KMS-11 (cell line): ENCODE measurements around the gene SLC25A14.
A peak's percentile ranks its signal among the peaks of the same experiment; 100 is the strongest.
"Not testable (repeated sequence)": the region's sequence is repeated elsewhere in the genome, so short reads cannot be mapped to it uniquely, and the experiment has no call there.

Source experiments
- H2AFZ ChIP-seq: fragments of 200-600 bp; sonication (generic); 2 replicates; pipeline ENCODE4 v1.6.1; 2016; ENCODE audit warnings: antibody characterized with exemption, mixed run types, low read depth
- H3K27ac ChIP-seq: fragments of 200-600 bp; sonication (generic); 2 replicates; pipeline ENCODE4 v1.6.1; 2016; ENCODE audit warnings: mild to moderate bottlenecking, mixed run types
- H3K27me3 ChIP-seq: fragments of 200-600 bp; sonication (generic); 2 replicates; pipeline ENCODE4 v1.6.1; 2017; ENCODE audit warnings: mild to moderate bottlenecking, low read depth, mixed run types, moderate library complexity; ENCODE audit not compliant: insufficient read depth
- H3K36me3 ChIP-seq: fragments of 200-600 bp; sonication (generic); 2 replicates; pipeline ENCODE4 v1.6.1; 2017; ENCODE audit warnings: mild to moderate bottlenecking, mixed run types; ENCODE audit not compliant: insufficient read depth
- H3K4me1 ChIP-seq: fragments of 200-600 bp; sonication (generic); 2 replicates; pipeline ENCODE4 v1.6.1; 2016; ENCODE audit warnings: mild to moderate bottlenecking, low read depth, mixed run types; ENCODE audit not compliant: poor library complexity, severe bottlenecking
- H3K4me2 ChIP-seq: fragments of 200-600 bp; sonication (generic); 2 replicates; pipeline ENCODE4 v1.7.0; 2016; ENCODE audit warnings: mild to moderate bottlenecking, mixed run types
- H3K4me3 ChIP-seq: fragments of 200-600 bp; sonication (generic); IDR thresholded peaks from 2 replicates; pipeline ENCODE4 v1.6.1; 2017; ENCODE audit warnings: low read depth, low read length, mixed read lengths; ENCODE audit not compliant: insufficient read depth
- H3K79me2 ChIP-seq: fragments of 200-600 bp; sonication (generic); 2 replicates; pipeline ENCODE4 v1.6.1; 2016; ENCODE audit warnings: low read depth, mixed run types; ENCODE audit not compliant: insufficient read depth
- H3K9ac ChIP-seq: fragments of 200-600 bp; sonication (generic); 2 replicates; pipeline ENCODE4 v1.6.1; 2016; ENCODE audit warnings: mild to moderate bottlenecking, mixed run types
- H4K20me1 ChIP-seq: fragments of 200-600 bp; sonication (generic); 2 replicates; pipeline ENCODE4 v1.6.1; 2016; ENCODE audit warnings: mild to moderate bottlenecking, mixed run types; ENCODE audit not compliant: insufficient read depth
- CTCF ChIP-seq: fragments of 200-600 bp; sonication (generic); conservative IDR thresholded peaks from 2 replicates; pipeline ENCODE4 v1.6.1; 2017; ENCODE audit warnings: low read depth, mild to moderate bottlenecking, antibody characterized with exemption, low read length, moderate library complexity, mixed read lengths

SLC25A14 gene

GRCh38 chrX:130336531-130336930, 3.2 kb upstream of the SLC25A14 start:
- peaks cover 8% of the 10 kb centered on the region for H3K4me1 ChIP-seq
- H3K27me3 ChIP-seq = no peaks in the 10 kb centered on the region
- no peak overlapping the region for H3K4me3 ChIP-seq
- no peak overlapping the region for H3K27ac ChIP-seq
- no peak overlapping the region for H3K9ac ChIP-seq
- no peaks in the 10 kb centered on the region for H3K36me3 ChIP-seq
- no peak for TF ChIP-seq CTCF
- no peak overlapping the region for H3K4me2 ChIP-seq
- no peaks in the 10 kb centered on the region for H4K20me1 ChIP-seq
- H2AFZ ChIP-seq = no peak overlapping the region
- no peaks in the 10 kb centered on the region for H3K79me2 ChIP-seq

GRCh38 chrX:130338869-130339268, 850 bp upstream of the SLC25A14 start:
- not testable (repeated sequence) for H3K27me3 ChIP-seq, H3K36me3 ChIP-seq, H3K4me3 ChIP-seq, H3K4me1 ChIP-seq, H3K79me2 ChIP-seq, H4K20me1 ChIP-seq
- Histone ChIP-seq H3K9ac (peak overlapping the region; percentile 95), H3K27ac (peak overlapping the region; percentile 84), H3K4me2 (peak overlapping the region; percentile 68), H2AFZ (peak overlapping the region; percentile 75; the same call in 1 of the 2 replicates)

GRCh38 chrX:130340271-130340670, 552 bp downstream of the SLC25A14 start:
- Histone ChIP-seq H3K36me3 (no peaks in the 10 kb centered on the region), H3K79me2 (no peaks in the 10 kb centered on the region), H2AFZ (peak overlapping the region; percentile 75; the same call in 1 of the 2 replicates), H3K4me1 (peaks cover 8% of the 10 kb centered on the region), H3K9ac (peak overlapping the region; percentile 95), H3K27me3 (no peaks in the 10 kb centered on the region), H3K4me2 (peak overlapping the region; percentile 46), H3K27ac (peak overlapping the region; percentile 84; the same call in 1 of the 2 replicates), H4K20me1 (no peaks in the 10 kb centered on the region), H3K4me3 (no peak overlapping the region)
- TF ChIP-seq CTCF = no peak

GRCh38 chrX:130343411-130343810, 3.7 kb downstream of the SLC25A14 start:
- Histone ChIP-seq H2AFZ (no peak overlapping the region), H3K4me3 (no peak overlapping the region), H3K9ac (no peak overlapping the region), H3K4me1 (no peaks in the 10 kb centered on the region), H3K27me3 (no peaks in the 10 kb centered on the region), H3K36me3 (no peaks in the 10 kb centered on the region), H3K79me2 (no peaks in the 10 kb centered on the region), H3K27ac (no peak overlapping the region), H4K20me1 (no peaks in the 10 kb centered on the region), H3K4me2 (no peak overlapping the region)
- no peak for TF ChIP-seq CTCF

GRCh38 chrX:130347321-130347720, 7.6 kb downstream of the SLC25A14 start:
- Histone ChIP-seq H2AFZ (no peak overlapping the region), H3K79me2 (no peaks in the 10 kb centered on the region), H3K4me2 (no peak overlapping the region), H3K4me1 (peaks cover 29% of the 10 kb centered on the region), H3K27ac (no peak overlapping the region), H4K20me1 (no peaks in the 10 kb centered on the region), H3K36me3 (no peaks in the 10 kb centered on the region), H3K9ac (no peak overlapping the region), H3K27me3 (no peaks in the 10 kb centered on the region), H3K4me3 (no peak overlapping the region)
- no peak for TF ChIP-seq CTCF
